Measurements from ENCODE around the gene SRF. TPM values are rescaled to one million over a fixed set of nuclear protein-coding genes. Genes with fewer than 3 reads are reported as not detected.

Gene SRF
- total RNA-seq, 1 donor from 2014 or later = 71.2 TPM

DNA sequence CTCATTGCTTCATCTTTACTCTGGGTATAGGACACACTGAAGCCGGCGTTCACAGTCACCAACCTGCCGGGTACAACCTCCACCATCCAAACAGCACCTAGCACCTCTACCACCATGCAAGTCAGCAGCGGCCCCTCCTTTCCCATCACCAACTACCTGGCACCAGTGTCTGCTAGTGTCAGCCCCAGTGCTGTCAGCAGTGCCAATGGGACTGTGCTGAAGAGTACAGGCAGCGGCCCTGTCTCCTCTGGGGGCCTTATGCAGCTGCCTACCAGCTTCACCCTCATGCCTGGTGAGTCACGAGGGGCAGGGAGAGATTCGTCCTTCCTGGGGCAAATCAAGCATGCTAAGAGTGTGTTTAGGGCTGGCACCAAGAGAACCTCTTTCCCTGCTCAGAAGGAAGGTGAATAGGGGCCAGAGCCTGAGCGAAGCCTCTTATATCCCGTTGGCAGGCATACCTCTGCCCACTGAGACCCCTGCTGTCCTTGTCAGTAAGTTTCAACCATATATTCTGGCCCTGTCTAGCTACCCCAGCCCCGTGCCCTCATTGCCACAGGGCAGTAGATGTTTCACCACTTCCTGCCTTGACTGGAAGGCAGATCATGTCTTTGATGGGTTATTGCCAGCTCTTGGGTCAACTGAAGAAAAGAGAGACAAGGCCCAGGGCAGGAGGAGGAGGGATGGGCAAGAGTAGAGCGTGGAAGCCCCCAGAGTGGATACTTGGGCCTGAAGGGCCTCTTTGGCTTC is 4.8 kb downstream of the SRF start:
- peaks cover 8 to 24% of the 10 kb centered on the region in 2 donors for H3K4me1 ChIP-seq
- H3K36me3 ChIP-seq = peaks cover 39 to 55% of the 10 kb centered on the region in 2 donors
- no peaks in the 10 kb centered on the region for H3K27me3 ChIP-seq
- TF ChIP-seq, protein P1, sequence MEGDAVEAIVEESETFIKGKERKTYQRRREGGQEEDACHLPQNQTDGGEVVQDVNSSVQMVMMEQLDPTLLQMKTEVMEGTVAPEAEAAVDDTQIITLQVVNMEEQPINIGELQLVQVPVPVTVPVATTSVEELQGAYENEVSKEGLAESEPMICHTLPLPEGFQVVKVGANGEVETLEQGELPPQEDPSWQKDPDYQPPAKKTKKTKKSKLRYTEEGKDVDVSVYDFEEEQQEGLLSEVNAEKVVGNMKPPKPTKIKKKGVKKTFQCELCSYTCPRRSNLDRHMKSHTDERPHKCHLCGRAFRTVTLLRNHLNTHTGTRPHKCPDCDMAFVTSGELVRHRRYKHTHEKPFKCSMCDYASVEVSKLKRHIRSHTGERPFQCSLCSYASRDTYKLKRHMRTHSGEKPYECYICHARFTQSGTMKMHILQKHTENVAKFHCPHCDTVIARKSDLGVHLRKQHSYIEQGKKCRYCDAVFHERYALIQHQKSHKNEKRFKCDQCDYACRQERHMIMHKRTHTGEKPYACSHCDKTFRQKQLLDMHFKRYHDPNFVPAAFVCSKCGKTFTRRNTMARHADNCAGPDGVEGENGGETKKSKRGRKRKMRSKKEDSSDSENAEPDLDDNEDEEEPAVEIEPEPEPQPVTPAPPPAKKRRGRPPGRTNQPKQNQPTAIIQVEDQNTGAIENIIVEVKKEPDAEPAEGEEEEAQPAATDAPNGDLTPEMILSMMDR (IDR thresholded peaks at IDR 0.05) = no peak
- peak overlapping the region in 1 of 2 donors; percentile 88 for H3K4me3 ChIP-seq
- H3K9me3 ChIP-seq = no peaks in the 10 kb centered on the region
- peak overlapping the region; percentile 98 for H3K27ac ChIP-seq
- DNase-seq (ENCODE audit: low spot score in 2 of 2) = no peak
- intact Hi-C loops (cut with DNase I) = loop anchor here (10.0 kb wide), 1 partner anchor 1131 kb away; no protein-coding TSS in a partner anchor

DNA sequence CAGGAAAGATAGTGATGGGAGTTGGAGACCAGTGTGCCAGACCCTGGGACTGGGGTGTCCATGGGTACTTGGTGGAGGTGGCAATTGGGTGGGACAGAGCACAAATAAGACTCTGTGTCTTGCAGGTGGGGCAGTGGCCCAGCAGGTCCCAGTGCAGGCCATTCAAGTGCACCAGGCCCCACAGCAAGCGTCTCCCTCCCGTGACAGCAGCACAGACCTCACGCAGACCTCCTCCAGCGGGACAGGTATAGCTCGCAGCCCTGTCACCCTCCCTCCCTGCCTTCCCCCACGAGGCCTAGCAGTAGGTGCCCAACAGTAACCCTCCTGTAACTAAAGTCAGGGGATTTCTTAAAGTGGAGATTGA is 5.3 kb downstream of the SRF start:
- TF ChIP-seq, protein P1 (IDR thresholded peaks at IDR 0.05) = no peak
- Histone ChIP-seq H3K27ac (peak overlapping the region; percentile 98), H3K4me3 (no peak overlapping the region), H3K9me3 (no peaks in the 10 kb centered on the region), H3K36me3 (peaks cover 39 to 55% of the 10 kb centered on the region in 2 donors), H3K4me1 (peaks cover 8 to 26% of the 10 kb centered on the region in 2 donors), H3K27me3 (no peaks in the 10 kb centered on the region)
- DNase-seq (ENCODE audit: low spot score in 2 of 2) = no peak
- intact Hi-C loops (cut with DNase I) = loop anchor here (10.0 kb wide), 1 partner anchor 1132 kb away; no protein-coding TSS in a partner anchor

DNA sequence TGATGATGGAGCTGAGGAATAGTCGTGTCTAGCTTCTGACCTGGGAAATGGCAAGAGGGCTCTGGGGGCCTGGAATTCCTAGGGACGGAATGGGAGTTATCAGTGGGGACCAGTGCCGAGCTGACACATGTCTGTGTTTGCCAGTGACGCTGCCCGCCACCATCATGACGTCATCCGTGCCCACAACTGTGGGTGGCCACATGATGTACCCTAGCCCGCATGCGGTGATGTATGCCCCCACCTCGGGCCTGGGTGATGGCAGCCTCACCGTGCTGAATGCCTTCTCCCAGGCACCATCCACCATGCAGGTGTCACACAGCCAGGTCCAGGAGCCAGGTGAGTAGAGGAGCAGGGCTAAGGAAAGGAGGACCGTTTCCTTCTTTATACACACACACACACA is 7.1 kb downstream of the SRF start:
- Histone ChIP-seq H3K4me3 (no peak overlapping the region), H3K27ac (no peak overlapping the region), H3K27me3 (no peaks in the 10 kb centered on the region), H3K36me3 (peaks cover 39 to 55% of the 10 kb centered on the region in 2 donors), H3K9me3 (no peaks in the 10 kb centered on the region), H3K4me1 (peaks cover 6 to 35% of the 10 kb centered on the region in 2 donors)
- no peak for DNase-seq (ENCODE audit: low spot score in 2 of 2)
- TF ChIP-seq, protein P1 (IDR thresholded peaks at IDR 0.05) = no peak
- intact Hi-C loops (cut with DNase I) = loop anchor here (10.0 kb wide), 1 partner anchor 1133 kb away; no protein-coding TSS in a partner anchor

DNA sequence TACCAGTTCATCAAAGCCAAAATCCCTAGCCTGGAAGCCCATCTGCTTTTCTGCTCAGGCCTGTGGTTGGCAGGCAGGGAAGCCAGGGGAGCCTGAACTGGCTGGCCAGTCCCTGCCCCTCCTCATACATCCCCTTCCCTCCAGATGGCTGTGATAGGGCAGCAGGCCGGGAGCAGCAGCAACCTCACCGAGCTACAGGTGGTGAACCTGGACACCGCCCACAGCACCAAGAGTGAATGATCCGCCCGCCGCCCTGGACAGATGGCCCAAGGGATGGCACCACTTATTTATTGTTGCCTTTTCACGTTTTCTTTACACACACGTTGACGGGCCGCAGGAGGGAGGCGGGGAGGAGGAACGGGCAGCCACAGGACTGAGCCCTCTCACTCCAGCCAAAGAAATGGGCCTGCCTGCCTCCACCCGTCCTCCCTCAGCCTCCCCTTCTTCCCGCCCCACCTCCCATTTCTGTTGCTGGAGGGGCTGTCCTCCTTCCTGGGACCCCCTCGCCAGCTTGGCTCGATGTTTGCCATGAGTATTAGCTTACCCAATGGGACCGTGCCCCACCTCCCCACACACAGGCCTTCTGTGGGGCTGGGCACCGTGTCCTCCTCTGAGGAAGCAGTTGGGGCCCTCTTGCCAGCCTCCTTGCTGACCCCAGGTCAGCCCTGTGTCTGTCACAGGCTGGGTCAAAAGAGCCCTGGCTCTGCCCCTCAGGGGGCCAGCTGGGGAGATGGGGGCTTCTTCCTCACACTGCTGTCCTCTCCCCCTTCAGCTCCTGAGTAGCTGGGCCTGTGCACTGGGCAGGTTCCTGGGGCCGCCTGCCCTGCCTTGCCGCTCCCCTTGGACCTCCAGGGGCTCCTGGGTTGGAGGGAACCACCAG is 8.1 kb downstream of the SRF start:
- Histone ChIP-seq H3K36me3 (peaks cover 39 to 55% of the 10 kb centered on the region in 2 donors), H3K4me3 (no peak overlapping the region), H3K27me3 (no peaks in the 10 kb centered on the region), H3K9me3 (no peaks in the 10 kb centered on the region), H3K27ac (peak overlapping the region in 1 of 2 donors; percentile 9), H3K4me1 (peaks cover 6 to 28% of the 10 kb centered on the region in 2 donors)
- TF ChIP-seq, protein P1 (IDR thresholded peaks at IDR 0.05) = no peak
- no peak for DNase-seq (ENCODE audit: low spot score in 2 of 2)
- intact Hi-C loops (cut with DNase I) = loop anchor here (10.0 kb wide), 1 partner anchor 1134 kb away; no protein-coding TSS in a partner anchor

DNA sequence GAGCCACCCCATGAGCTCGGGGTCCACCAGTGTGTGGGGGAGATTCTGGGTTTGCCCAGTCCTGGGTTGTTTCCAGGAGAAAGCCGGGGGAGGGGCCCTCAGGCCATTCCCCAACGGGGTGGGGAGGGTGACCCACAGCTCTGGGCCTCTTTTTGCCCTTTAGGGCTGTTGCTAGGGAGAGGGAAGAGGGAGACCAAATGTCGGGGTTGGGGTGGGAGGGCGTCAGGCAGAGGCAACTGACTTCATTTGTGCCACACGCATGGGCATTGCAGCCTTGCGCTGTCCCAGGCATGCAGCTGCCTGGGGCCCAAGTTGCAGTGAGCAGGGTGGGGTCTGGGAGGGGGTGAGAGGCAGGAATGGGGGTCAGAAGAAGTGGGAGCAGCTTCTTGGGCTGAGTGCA is 9.0 kb downstream of the SRF start:
- TF ChIP-seq, protein P1 (IDR thresholded peaks at IDR 0.05) = no peak
- DNase-seq (ENCODE audit: low spot score in 2 of 2) = no peak
- Histone ChIP-seq H3K9me3 (no peaks in the 10 kb centered on the region), H3K4me3 (no peak overlapping the region), H3K27ac (peak overlapping the region in 1 of 2 donors; percentile 9), H3K27me3 (no peaks in the 10 kb centered on the region), H3K4me1 (peaks cover 5 to 24% of the 10 kb centered on the region in 2 donors), H3K36me3 (peaks cover 44 to 59% of the 10 kb centered on the region in 2 donors)
- intact Hi-C loops (cut with DNase I) = no loop called here
